HepG2 (cell line): Measurements from ENCODE around the gene DNM1. TPM values are rescaled to one million over a fixed set of nuclear protein-coding genes. Genes with fewer than 3 reads are reported as not detected.

ENCODE experiments used
- ATAC-seq: fragments of 200-7000 bp; cut with Tn5 transposase; 3 replicates; pipeline ENCODE4 v1.9.1; 2020; ENCODE audit warnings: mild to moderate bottlenecking, moderate library complexity
- BruUV-seq: library from RNA; stranded (reverse); fragments of 400-500 nt; replicated peaks from 2 replicates; lab custom pipeline; 2021; lab: Mats Ljungman, UMichigan
- CTCF ChIA-PET: fragments of 300-600 bp; formaldehyde crosslinking; extraction: SDS; loops from one replicate; lab custom pipeline; 2021; ENCODE audit warnings: low total read pairs, inconsistent platforms, low intra/inter-chr PET ratio; lab: Yijun Ruan, JAX
- POLR2A ChIA-PET: fragments of 350-600 bp; sonication (Branson Sonifier 250); formaldehyde crosslinking; loops from one replicate; lab custom pipeline; 2020; ENCODE audit warnings: antibody characterized with exemption, inconsistent platforms; lab: Yijun Ruan, JAX
- DNase-seq: peaks from one replicate; pipeline ENCODE4 v3.0.0-alpha.2; 2015; ENCODE audit warnings: low spot score
- FAIRE-seq: peaks from 3 replicates; lab custom pipeline; 2011; peaks lifted over from hg19 to GRCh38; lab: Jason Lieb, UNC
- H2AFZ ChIP-seq: one replicate; pipeline ENCODE4 v1.6.1; 2011; ENCODE audit warnings: low read length, inconsistent platforms
- H3K27ac ChIP-seq: fragments of 300-600 bp; 3 replicates; pipeline ENCODE4 v1.8.0; 2011; ENCODE audit warnings: mixed run types, mild to moderate bottlenecking, mixed read lengths, low read length, inconsistent platforms; ENCODE audit not compliant: insufficient read depth; ENCODE audit errors: extremely low read length
- H3K27me3 ChIP-seq, 2 experiments: fragments of 200-600 bp in 1 of 2; 2 replicates in 1 of 2; 3 replicates in 1 of 2; pipeline versions ENCODE4 v1.6.0 to v1.8.0; 2011; ENCODE audit warnings: low read length in 2 of 2, mild to moderate bottlenecking in 2 of 2, moderate library complexity in 2 of 2, inconsistent platforms in 1 of 2; ENCODE audit not compliant: insufficient read depth in 2 of 2, control insufficient read depth in 1 of 2
- H3K36me3 ChIP-seq, 2 experiments: fragments of 200-600 bp in 1 of 2; replicated peaks in 1 of 2; 2 replicates in 1 of 2; 3 replicates in 1 of 2; pipeline versions ENCODE4 v1.5.1 to v1.8.0; 2011; ENCODE audit warnings: low read length in 2 of 2, inconsistent platforms in 1 of 2; ENCODE audit not compliant: insufficient read depth in 2 of 2, control insufficient read depth in 1 of 2
- H3K4me1 ChIP-seq: 2 replicates; pipeline ENCODE4 v1.5.1; 2012; ENCODE audit warnings: low read length, inconsistent platforms; ENCODE audit not compliant: insufficient read depth
- H3K4me2 ChIP-seq: 2 replicates; pipeline ENCODE4 v1.6.0; 2011; ENCODE audit warnings: low read depth, low read length, inconsistent platforms
- H3K4me3 ChIP-seq, 3 experiments: fragments of 200-600 bp in 1 of 3; sonication (generic), shearing (Covaris generic) in 1 of 3; replicated peaks in 1 of 3; 2 replicates each; pipeline ENCODE4 v1.5.1; 2011 to 2016; ENCODE audit warnings: low read length in 3 of 3, inconsistent platforms in 2 of 3, low read depth in 2 of 3, mild to moderate bottlenecking in 2 of 3, control low read depth in 1 of 3, mixed read lengths in 1 of 3; ENCODE audit not compliant: insufficient read depth in 1 of 3
- H3K79me2 ChIP-seq: one replicate; pipeline ENCODE4 v1.6.1; 2011; ENCODE audit warnings: low read length, inconsistent platforms; ENCODE audit not compliant: insufficient read depth
- H3K9ac ChIP-seq: 2 replicates; pipeline ENCODE4 v1.6.0; 2011; ENCODE audit warnings: mild to moderate bottlenecking, low read depth, low read length, inconsistent platforms; ENCODE audit not compliant: insufficient read depth
- H3K9me3 ChIP-seq: 2 replicates; pipeline ENCODE4 v1.5.1; 2012; ENCODE audit warnings: mild to moderate bottlenecking, low read length
- H4K20me1 ChIP-seq: 2 replicates; pipeline ENCODE4 v1.6.0; 2011; ENCODE audit warnings: inconsistent platforms, mild to moderate bottlenecking, low read length, moderate library complexity; ENCODE audit not compliant: insufficient read depth
- BORCS8-MEF2B ChIP-seq: sonication (generic); formaldehyde crosslinking; IDR thresholded peaks from 2 replicates; pipeline ENCODE4 v1.8.0; 2022; ENCODE audit warnings: mild to moderate bottlenecking, missing genetic modification reagents
- FOSL2 ChIP-seq: sonication (generic); formaldehyde crosslinking; IDR thresholded peaks from 2 replicates; pipeline ENCODE4 v1.4.0; 2020; ENCODE audit warnings: missing genetic modification reagents
- MED8 ChIP-seq: sonication (generic); formaldehyde crosslinking; IDR thresholded peaks from 2 replicates; pipeline ENCODE4 v1.8.1; 2023; ENCODE audit warnings: mild to moderate bottlenecking, missing genetic modification reagents; ENCODE audit not compliant: insufficient replicate concordance
- POGK ChIP-seq: sonication (generic); formaldehyde crosslinking; conservative IDR thresholded peaks from 2 replicates; pipeline ENCODE4 v1.8.0; 2022; ENCODE audit warnings: mild to moderate bottlenecking, moderate library complexity, missing genetic modification reagents
- YEATS2 ChIP-seq: sonication (generic); formaldehyde crosslinking; IDR thresholded peaks from 2 replicates; pipeline ENCODE4 v1.4.0; 2020; ENCODE audit warnings: missing genetic modification reagents, borderline replicate concordance
- ZBTB1 ChIP-seq: sonication (generic); formaldehyde crosslinking; IDR thresholded peaks from 2 replicates; pipeline ENCODE4 v1.4.0; 2020; ENCODE audit warnings: missing genetic modification reagents, borderline replicate concordance
- ZBTB21 ChIP-seq: sonication (generic); formaldehyde crosslinking; IDR thresholded peaks from 2 replicates; pipeline ENCODE4 v1.4.0; 2020; ENCODE audit warnings: missing genetic modification reagents
- ZEB1 ChIP-seq: IDR thresholded peaks from 2 replicates; pipeline ENCODE4 v1.6.1; 2012; ENCODE audit warnings: mild to moderate bottlenecking, low read depth, inconsistent platforms; ENCODE audit not compliant: insufficient replicate concordance
- ZNF614 ChIP-seq: IDR thresholded peaks from 2 replicates; pipeline ENCODE4 v1.6.1; 2018; ENCODE audit warnings: missing biosample characterization, missing genetic modification reagents, inconsistent platforms, borderline replicate concordance
- ZNF629 ChIP-seq: sonication (generic); formaldehyde crosslinking; conservative IDR thresholded peaks from 2 replicates; pipeline ENCODE4 v1.5.0; 2020; ENCODE audit warnings: missing genetic modification reagents
- WGBS: methylation state at CpG from one replicate; pipeline ENCODE4 v1.1.6; 2017; ENCODE audit warnings: low lambda C conversion rate; 5-methylcytosine and 5-hydroxymethylcytosine counted together
- in situ Hi-C: cut with HindIII; loops from 2 replicates; pipeline ENCODE4 v1.10.0; 2017; ENCODE audit warnings: low pct_unique_long_range_greater_than_20kb; ENCODE audit not compliant: extremely low pct_ligation_motif_present
- intact Hi-C: fragments of 100-400 bp; cut with micrococcal nuclease; formaldehyde crosslinking; loops from one replicate; pipeline ENCODE4 v1.10.0; 2022; ENCODE audit not compliant: unreplicated experiment
- polyA plus RNA-seq, 8 experiments: library from polyadenylated mRNA; depleted of rRNA in 3 of 8; stranded (reverse) in 7 of 8; unstranded in 1 of 8; fragments of >200 nt; fragmentation: Illumina TruSeq in 4 of 8; extraction: Trizol in 4 of 8; gene quantifications; 2 replicates each; pipeline versions ENCODE4 v1.2.1 to v1.2.3, GENCODE V29; 2011 to 2016; ENCODE audit warnings: low read depth in 4 of 8, missing spikeins in 1 of 8, mixed read lengths in 1 of 8; ENCODE audit not compliant: insufficient read depth in 1 of 8
- total RNA-seq, 5 experiments: library from RNA; depleted of rRNA; stranded (reverse); fragments of >200 nt; fragmentation: Illumina TruSeq; extraction: Trizol; gene quantifications; 2 replicates each; pipeline ENCODE4 v1.2.3, GENCODE V29; 2016; ENCODE audit warnings: low read depth in 1 of 5

The DNM1 gene
- total and polyA plus RNA-seq, 2 of the 13 experiments (the other 11 are each of a cell fraction or from before 2014, with no cell fraction given) = 0.13 to 0.58 TPM

DNA sequence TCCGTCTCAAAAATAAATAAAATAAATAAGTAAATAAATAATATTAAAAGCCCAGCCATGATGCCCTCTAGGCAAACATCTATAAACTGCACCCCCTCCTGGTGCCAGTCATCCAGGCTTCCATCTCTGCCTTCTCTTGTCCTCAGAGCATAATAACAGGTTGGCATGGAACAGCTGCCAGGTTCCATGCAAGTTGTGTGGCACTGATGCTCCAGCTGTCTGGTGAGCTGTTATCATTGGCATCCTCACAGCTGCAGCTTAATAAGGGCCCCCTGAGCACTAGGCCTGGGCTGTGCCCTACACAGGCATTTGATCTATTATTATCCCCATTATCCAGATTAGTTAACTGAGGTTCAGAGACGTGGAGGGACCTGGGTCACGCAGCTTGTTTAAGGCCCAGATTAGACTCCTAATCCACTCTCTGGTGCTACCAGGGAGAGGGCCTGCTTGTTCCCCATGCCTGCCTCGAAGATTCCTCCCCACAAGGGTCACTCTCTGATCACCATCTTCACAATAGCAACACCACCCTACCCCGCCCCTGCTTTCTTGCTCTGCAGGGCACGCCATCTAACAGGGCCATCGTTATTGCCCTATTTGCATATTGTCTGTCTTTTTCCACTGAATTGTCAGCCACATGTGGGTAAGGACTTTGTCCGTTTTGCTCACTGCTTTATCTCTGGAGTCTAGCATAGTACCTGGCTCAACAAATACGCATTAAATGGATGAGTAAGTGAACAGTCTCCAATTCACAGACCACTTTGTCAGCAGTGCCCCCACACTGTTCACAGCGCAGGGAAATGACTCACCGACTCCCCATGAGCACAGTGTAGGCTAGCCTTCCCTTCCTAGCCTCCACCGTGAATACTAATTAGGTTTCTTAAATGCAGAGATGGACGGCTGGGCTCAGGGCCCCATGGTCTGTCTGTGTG, 1.5 kb upstream of the DNM1 start:
- in situ Hi-C loops = no loop called here
- ATAC-seq = peak; percentile 17; the same call in 1 of the 3 replicates
- Histone ChIP-seq H3K27ac (no peak overlapping the region), H3K4me3 (peak overlapping the region in 1 of 3 experiments; percentile 77; a peak in 1 of 6 replicates), H2AFZ (no peak overlapping the region), H4K20me1 (no peaks in the 10 kb centered on the region), H3K4me1 (peaks cover 43% of the 10 kb centered on the region), H3K4me2 (peak overlapping the region; percentile 92), H3K9ac (no peak overlapping the region), H3K9me3 (no peaks in the 10 kb centered on the region), H3K79me2 (no peaks in the 10 kb centered on the region), H3K27me3 (peaks cover 6 to 24% of the 10 kb centered on the region in 2 experiments; a peak in 4 of 5 replicates), H3K36me3 (no peaks in the 10 kb centered on the region)
- intact Hi-C loops = no loop called here
- POLR2A ChIA-PET = interaction anchor here (0.6 kb wide), 1 partner anchor 183 kb away, joined by 3 read pairs; no protein-coding TSS in a partner anchor
- 0 out of 2 replicates have a peak, but pooled peaks have one; percentile 14 for TF ChIP-seq YEATS2 (CRISPR knock-in tag)
- TF ChIP-seq ZNF614 (CRISPR knock-in tag) = peak; percentile 88
- no peak for TF ChIP-seq MED8 (CRISPR knock-in tag)
- TF ChIP-seq FOSL2 = peak; percentile 72
- TF ChIP-seq POGK (CRISPR knock-in tag) = peak; percentile 83
- no peak for TF ChIP-seq ZBTB21 (CRISPR knock-in tag)
- TF ChIP-seq ZNF629 = peak; percentile 74
- no peak for TF ChIP-seq ZEB1
- TF ChIP-seq ZBTB1 = no peak
- no peak for TF ChIP-seq BORCS8-MEF2B
- CTCF ChIA-PET = no interaction called here
- BruUV-seq = no TSS peak
- no peak for FAIRE-seq
- DNase-seq = peak; percentile 32
- WGBS = 16% methylated on average over 10 of the region's 13 CpGs
